ENCODE results near the gene GIMD1. TPM values are rescaled to one million over a fixed set of nuclear protein-coding genes. Genes with fewer than 3 reads are reported as not detected.

The GIMD1 gene
- total RNA-seq, 1 donor from 2014 or later: not detected

- no peak for DNase-seq (ENCODE audit: low spot score)
- peaks cover 3% of the 10 kb centered on the region for H3K36me3 Mint-ChIP-seq (ENCODE audit: low read depth, unreplicated experiment)
- H3K4me1 Mint-ChIP-seq (ENCODE audit: unreplicated experiment): no peaks in the 10 kb centered on the region
- TF ChIP-seq, protein P1, sequence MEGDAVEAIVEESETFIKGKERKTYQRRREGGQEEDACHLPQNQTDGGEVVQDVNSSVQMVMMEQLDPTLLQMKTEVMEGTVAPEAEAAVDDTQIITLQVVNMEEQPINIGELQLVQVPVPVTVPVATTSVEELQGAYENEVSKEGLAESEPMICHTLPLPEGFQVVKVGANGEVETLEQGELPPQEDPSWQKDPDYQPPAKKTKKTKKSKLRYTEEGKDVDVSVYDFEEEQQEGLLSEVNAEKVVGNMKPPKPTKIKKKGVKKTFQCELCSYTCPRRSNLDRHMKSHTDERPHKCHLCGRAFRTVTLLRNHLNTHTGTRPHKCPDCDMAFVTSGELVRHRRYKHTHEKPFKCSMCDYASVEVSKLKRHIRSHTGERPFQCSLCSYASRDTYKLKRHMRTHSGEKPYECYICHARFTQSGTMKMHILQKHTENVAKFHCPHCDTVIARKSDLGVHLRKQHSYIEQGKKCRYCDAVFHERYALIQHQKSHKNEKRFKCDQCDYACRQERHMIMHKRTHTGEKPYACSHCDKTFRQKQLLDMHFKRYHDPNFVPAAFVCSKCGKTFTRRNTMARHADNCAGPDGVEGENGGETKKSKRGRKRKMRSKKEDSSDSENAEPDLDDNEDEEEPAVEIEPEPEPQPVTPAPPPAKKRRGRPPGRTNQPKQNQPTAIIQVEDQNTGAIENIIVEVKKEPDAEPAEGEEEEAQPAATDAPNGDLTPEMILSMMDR (IDR thresholded peaks at IDR 0.05; ENCODE audit: unreplicated experiment): no peak
- H3K4me3 Mint-ChIP-seq (ENCODE audit: unreplicated experiment): no peak overlapping the region
- no peaks in the 10 kb centered on the region for H3K27me3 Mint-ChIP-seq (ENCODE audit: unreplicated experiment)
- H3K27ac Mint-ChIP-seq (ENCODE audit: unreplicated experiment): no peak overlapping the region
- H3K9me3 Mint-ChIP-seq (ENCODE audit: unreplicated experiment): no peaks in the 10 kb centered on the region
Observed at GRCh38 chr4:106395582-106395981, 27.0 kb upstream of the GIMD1 start.

DNA sequence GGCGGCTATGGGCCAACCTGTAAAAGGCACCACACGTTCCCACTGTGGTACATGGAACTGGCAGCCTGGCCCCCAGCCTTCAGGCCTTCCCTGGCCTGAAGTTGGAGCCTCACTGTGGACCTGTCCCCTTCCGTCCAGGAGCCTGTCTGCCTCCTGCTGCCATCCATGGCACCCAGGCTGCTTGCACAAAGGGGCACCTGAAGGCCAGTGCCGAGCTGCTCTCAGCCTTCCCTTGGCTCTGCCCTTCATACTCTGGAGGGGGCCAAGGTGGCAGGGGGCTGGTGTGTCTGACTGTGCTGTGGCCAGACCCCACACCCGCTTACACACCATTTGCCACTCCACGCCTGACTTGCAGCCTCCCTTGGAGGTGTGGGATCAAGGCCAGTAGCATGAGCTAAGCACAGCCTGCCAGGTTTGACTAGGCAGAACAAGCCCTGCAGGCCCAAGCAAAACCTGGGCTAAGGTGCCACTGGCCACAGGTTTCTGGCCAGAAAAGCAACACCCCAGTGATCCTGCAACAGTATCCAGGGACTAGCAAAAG is 17.3 kb upstream of the GIMD1 start:
- TF ChIP-seq, protein P1 (IDR thresholded peaks at IDR 0.05; ENCODE audit: unreplicated experiment): no peak
- Mint-ChIP-seq H3K4me1 (ENCODE audit: unreplicated experiment) (no peaks in the 10 kb centered on the region), H3K27me3 (ENCODE audit: unreplicated experiment) (peaks cover 2% of the 10 kb centered on the region), H3K4me3 (ENCODE audit: unreplicated experiment) (no peak overlapping the region), H3K36me3 (ENCODE audit: low read depth, unreplicated experiment) (peaks cover 4% of the 10 kb centered on the region), H3K27ac (ENCODE audit: unreplicated experiment) (no peak overlapping the region), H3K9me3 (ENCODE audit: unreplicated experiment) (no peaks in the 10 kb centered on the region)
- DNase-seq (ENCODE audit: low spot score): no peak

DNA sequence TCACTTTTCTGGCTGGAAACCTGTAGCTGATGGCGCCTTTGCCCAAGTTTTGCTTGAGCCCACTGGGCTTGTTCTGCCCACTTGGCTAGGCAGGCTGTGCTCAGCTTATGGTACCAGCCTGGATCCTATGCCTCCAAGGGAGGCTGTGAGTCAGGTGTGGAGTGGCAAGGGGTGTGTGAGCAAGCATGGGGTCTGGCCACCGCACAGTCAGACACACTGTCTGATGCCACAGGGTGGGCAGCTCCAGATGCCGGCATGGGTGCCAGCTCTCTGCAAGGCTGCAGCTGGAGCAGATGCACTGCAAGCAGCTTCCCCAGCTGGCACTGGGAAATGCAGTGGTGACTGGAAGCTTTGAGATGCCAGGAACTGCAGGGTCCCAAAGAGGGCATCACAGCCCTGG is 16.3 kb upstream of the GIMD1 start:
- H3K9me3 Mint-ChIP-seq (ENCODE audit: unreplicated experiment): no peaks in the 10 kb centered on the region
- DNase-seq (ENCODE audit: low spot score): no peak
- H3K36me3 Mint-ChIP-seq (ENCODE audit: low read depth, unreplicated experiment): peaks cover 4% of the 10 kb centered on the region
- no peak overlapping the region for H3K27ac Mint-ChIP-seq (ENCODE audit: unreplicated experiment)
- H3K4me1 Mint-ChIP-seq (ENCODE audit: unreplicated experiment): no peaks in the 10 kb centered on the region
- H3K4me3 Mint-ChIP-seq (ENCODE audit: unreplicated experiment): no peak overlapping the region
- H3K27me3 Mint-ChIP-seq (ENCODE audit: unreplicated experiment): peaks cover 2% of the 10 kb centered on the region
- TF ChIP-seq, protein P1 (IDR thresholded peaks at IDR 0.05; ENCODE audit: unreplicated experiment): no peak

DNA sequence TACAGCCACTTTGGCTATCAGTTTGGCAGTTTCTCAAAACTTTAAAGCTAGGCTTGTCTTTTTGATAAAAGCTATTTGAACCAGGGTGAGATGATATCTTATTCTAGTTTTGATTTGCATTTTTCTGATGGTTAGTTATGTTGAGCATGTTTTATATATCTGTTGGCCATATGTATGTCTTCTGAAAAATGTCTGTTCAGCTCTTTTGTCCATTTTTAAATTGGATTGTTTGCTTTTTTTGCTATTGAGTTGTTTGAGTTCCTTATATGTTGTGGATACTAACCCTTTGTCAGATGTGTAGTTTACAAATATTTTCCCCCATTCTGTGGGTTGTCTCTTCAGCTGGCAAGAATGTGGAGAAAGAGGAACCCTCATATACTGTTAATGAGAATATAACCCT is 11.6 kb upstream of the GIMD1 start:
- Mint-ChIP-seq H3K27me3 (ENCODE audit: unreplicated experiment) (peaks cover 2% of the 10 kb centered on the region), H3K27ac (ENCODE audit: unreplicated experiment) (no peak overlapping the region), H3K9me3 (ENCODE audit: unreplicated experiment) (no peaks in the 10 kb centered on the region), H3K36me3 (ENCODE audit: low read depth, unreplicated experiment) (peaks cover 4% of the 10 kb centered on the region), H3K4me1 (ENCODE audit: unreplicated experiment) (no peaks in the 10 kb centered on the region), H3K4me3 (ENCODE audit: unreplicated experiment) (no peak overlapping the region)
- no peak for DNase-seq (ENCODE audit: low spot score)
- TF ChIP-seq, protein P1 (IDR thresholded peaks at IDR 0.05; ENCODE audit: unreplicated experiment): no peak

DNA sequence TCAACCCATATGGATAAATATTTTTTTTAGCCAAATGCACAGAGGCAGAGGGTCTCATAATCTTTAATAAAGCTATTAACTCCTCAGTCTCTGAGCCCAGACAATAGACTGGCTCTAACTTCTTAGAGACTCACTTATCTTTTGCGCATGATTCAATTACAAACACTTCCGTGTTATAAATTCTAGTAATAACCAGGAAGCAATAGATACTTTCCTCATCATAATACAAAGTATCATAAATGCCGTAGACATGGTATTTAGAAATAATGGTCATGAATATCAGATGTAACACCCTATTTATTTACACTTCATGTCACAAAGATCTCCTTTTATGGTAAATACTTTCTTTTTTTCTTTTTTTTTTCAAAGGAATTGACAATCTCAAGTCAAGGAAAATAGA is 4.4 kb upstream of the GIMD1 start:
- no peaks in the 10 kb centered on the region for H3K36me3 Mint-ChIP-seq (ENCODE audit: low read depth, unreplicated experiment)
- no peaks in the 10 kb centered on the region for H3K9me3 Mint-ChIP-seq (ENCODE audit: unreplicated experiment)
- DNase-seq (ENCODE audit: low spot score): no peak
- no peak overlapping the region for H3K4me3 Mint-ChIP-seq (ENCODE audit: unreplicated experiment)
- peaks cover 14% of the 10 kb centered on the region for H3K4me1 Mint-ChIP-seq (ENCODE audit: unreplicated experiment)
- no peak overlapping the region for H3K27ac Mint-ChIP-seq (ENCODE audit: unreplicated experiment)
- H3K27me3 Mint-ChIP-seq (ENCODE audit: unreplicated experiment): no peaks in the 10 kb centered on the region
- TF ChIP-seq, protein P1 (IDR thresholded peaks at IDR 0.05; ENCODE audit: unreplicated experiment): no peak
